Uterine smooth muscle cell (primary cell): Measurements from ENCODE around the gene GRK4. TPM values are rescaled to one million over a fixed set of nuclear protein-coding genes. Genes with fewer than 3 reads are reported as not detected.

ENCODE experiments used
- total RNA-seq: library from RNA; depleted of rRNA; stranded (reverse); fragments of >200 nt; gene quantifications from 2 replicates; pipeline ENCODE4 v1.2.3, GENCODE V29; 2014

Gene GRK4
- total RNA-seq = 4.1 and 4.2 TPM in 2 replicates

GRCh38 chr4:2963175-2963965 is at the start of gene GRK4, which contains the start of gene NOP14:
TSS of gene GRK4 (plus strand) at chr4:2963571. CDS start at chr4:2964071, 500 bp downstream.
TSS of gene NOP14 (minus strand) at chr4:2963406. CDS start at chr4:2963319, 87 bp downstream.

GRCh38 chr4:3074078-3074845 is 110.9 kb downstream of the GRK4 start, which contains the start of the genes HTT and HTT-AS:
TSS of gene HTT (plus strand) at chr4:3074681. CDS start at chr4:3074826, 145 bp downstream.
TSS of gene HTT-AS (minus strand) at chr4:3074538.

Other genes starting within 250 kb of the GRK4 start
- gene TNIP2, start 207.2 kb upstream of the GRK4 start, total RNA-seq = 54.7 and 59.9 TPM in 2 replicates
- gene SH3BP2, start 170.5 kb upstream of the GRK4 start, total RNA-seq = 8.0 and 11.0 TPM in 2 replicates
- gene ADD1, start 119.7 kb upstream of the GRK4 start, total RNA-seq = 142 and 145 TPM in 2 replicates
- gene NOP14, start 165 bp upstream of the GRK4 start, total RNA-seq = 26.0 and 33.5 TPM in 2 replicates
- gene HTT-AS, start 111.0 kb downstream of the GRK4 start, total RNA-seq = not detected in 2 replicates
- gene HTT, start 111.1 kb downstream of the GRK4 start, total RNA-seq = 42.7 and 61.6 TPM in 2 replicates